ENCODE results near the gene ODF2L.

- no peak for TF ChIP-seq POLR2A (IDR thresholded peaks at IDR 0.05)
- TF ChIP-seq CTCF (IDR thresholded peaks at IDR 0.05) = no peak
These were observed 39.9 kb downstream of the ODF2L start for GRCh38 chr1:86356247-86356646.

All from testis (tissue), 2 donors.